Effector memory CD4-positive, alpha-beta T cell (primary cell): ENCODE data around the gene TEAD1.

ENCODE experiments used
- DNase-seq, 3 donors: peaks; one replicate each; pipeline ENCODE4 v3.0.0-alpha.2; 2020
- H3K27ac ChIP-seq: 2 replicates; pipeline ENCODE4 v1.7.0; 2013; ENCODE audit warnings: mild to moderate bottlenecking, low read length, moderate library complexity; ENCODE audit not compliant: insufficient read depth, poor library complexity, severe bottlenecking
- H3K27me3 ChIP-seq: replicated peaks from 2 replicates; pipeline ENCODE4 v1.7.0; 2013; ENCODE audit warnings: mild to moderate bottlenecking, low read length; ENCODE audit not compliant: insufficient read depth, control insufficient read depth, poor library complexity, severe bottlenecking
- H3K36me3 ChIP-seq: 2 replicates; pipeline ENCODE4 v1.7.0; 2013; ENCODE audit warnings: mild to moderate bottlenecking, low read length, moderate library complexity; ENCODE audit not compliant: control insufficient read depth, insufficient read depth
- H3K4me1 ChIP-seq: 2 replicates; pipeline ENCODE4 v1.7.0; 2013; ENCODE audit warnings: low read length, mild to moderate bottlenecking; ENCODE audit not compliant: control insufficient read depth, insufficient read depth, poor library complexity, severe bottlenecking
- H3K4me3 ChIP-seq: 2 replicates; pipeline ENCODE4 v1.7.0; 2013; ENCODE audit warnings: low read length, low read depth, mild to moderate bottlenecking; ENCODE audit not compliant: insufficient read depth, poor library complexity, severe bottlenecking
- H3K9me3 ChIP-seq: 2 replicates; pipeline ENCODE4 v1.7.0; 2013; ENCODE audit warnings: mild to moderate bottlenecking, low read length, moderate library complexity; ENCODE audit not compliant: control insufficient read depth

The TEAD1 gene

DNA sequence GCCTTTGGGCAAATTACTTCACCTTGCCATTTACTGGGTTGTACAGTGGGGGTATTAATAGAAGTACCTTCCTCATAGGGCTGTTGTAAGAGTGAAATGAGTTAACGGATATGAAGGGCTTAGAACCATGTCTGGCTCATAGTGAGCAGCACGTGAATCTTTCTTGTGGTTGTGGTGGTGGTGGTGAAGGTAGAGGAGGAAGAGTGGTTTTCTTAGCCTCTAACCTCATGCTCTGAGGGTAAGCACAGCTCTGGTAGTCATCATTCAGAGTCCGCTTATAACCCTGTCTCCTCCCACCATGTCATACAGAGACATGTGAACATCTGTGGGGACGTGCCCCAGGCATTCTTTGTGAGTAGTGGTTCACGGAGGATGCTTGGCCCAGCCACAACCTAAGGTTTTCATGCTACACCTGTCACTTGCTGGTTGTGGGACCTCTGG lies 43.6 kb downstream of the TEAD1 start:
- Histone ChIP-seq H3K27ac (no peak overlapping the region), H3K4me1 (peaks cover 5% of the 10 kb centered on the region), H3K4me3 (no peak overlapping the region), H3K27me3 (peaks cover 2% of the 10 kb centered on the region), H3K36me3 (no peaks in the 10 kb centered on the region), H3K9me3 (no peaks in the 10 kb centered on the region)
- DNase-seq: peak; percentile 14 to 36 (median 29)

DNA sequence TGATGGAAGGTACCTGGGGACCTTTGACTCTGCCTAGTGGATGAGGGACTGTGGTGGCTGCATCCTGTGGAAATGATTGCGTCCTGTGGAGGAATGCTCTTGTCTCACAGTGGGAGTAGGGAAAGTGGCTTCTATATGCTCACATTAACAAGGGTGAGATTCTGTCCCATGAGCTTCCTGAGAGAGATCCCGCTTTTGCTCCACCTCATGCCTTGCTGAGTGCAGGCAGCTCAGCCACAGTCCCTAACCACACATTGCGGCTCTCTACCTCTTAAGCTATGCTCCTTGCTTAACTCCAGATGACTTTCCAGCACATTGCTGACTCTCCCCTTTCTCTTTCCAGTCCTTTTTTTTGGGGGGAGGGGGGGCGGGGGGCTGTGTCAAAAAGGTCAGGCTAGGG lies 45.0 kb downstream of the TEAD1 start:
- Histone ChIP-seq H3K27me3 (peaks cover under 1% of the 10 kb centered on the region), H3K27ac (no peak overlapping the region), H3K4me1 (peaks cover 5% of the 10 kb centered on the region), H3K9me3 (no peaks in the 10 kb centered on the region), H3K4me3 (no peak overlapping the region), H3K36me3 (no peaks in the 10 kb centered on the region)
- DNase-seq: no peak

DNA sequence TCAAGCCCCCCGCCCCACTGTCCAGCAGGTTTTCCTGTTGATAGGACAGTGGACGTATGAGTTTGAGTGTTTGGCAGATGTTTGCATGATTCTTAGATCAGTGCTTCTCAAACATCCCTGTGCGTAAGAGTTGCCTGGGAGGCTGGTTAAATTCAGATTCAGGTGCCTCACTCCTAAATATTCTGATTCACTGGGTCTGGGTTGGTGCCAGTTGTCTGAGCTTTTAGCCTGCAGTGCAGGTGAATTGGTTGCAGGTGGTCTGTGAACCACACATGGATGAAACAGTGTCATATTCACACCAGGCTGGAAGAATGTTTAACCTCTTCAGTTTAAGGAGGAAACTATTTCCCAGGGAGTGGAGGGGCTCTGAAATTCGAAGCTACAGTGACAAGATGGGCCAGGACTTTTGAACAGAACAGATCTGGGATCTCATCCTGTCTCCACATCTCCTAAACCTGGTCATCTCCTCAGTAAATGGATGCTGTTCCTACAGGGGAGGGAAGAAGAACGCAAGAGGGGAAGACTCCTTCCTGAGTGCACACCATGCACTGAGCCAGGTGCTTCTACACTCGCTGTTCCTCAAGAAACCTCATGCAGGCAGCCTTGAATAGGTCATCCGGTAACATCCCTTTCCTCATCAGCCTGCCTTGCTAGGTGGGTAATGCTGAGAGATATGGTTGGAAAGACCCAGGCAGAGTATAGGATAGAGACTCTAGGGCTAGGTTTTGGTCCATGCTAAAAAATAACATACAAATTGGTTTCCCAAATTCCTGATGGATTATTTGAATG lies 47.8 kb downstream of the TEAD1 start:
- no peaks in the 10 kb centered on the region for H3K36me3 ChIP-seq
- peaks cover 5% of the 10 kb centered on the region for H3K4me1 ChIP-seq
- H3K9me3 ChIP-seq: no peaks in the 10 kb centered on the region
- H3K4me3 ChIP-seq: no peak overlapping the region
- DNase-seq: no peak
- H3K27ac ChIP-seq: no peak overlapping the region
- peaks cover 8% of the 10 kb centered on the region for H3K27me3 ChIP-seq

DNA sequence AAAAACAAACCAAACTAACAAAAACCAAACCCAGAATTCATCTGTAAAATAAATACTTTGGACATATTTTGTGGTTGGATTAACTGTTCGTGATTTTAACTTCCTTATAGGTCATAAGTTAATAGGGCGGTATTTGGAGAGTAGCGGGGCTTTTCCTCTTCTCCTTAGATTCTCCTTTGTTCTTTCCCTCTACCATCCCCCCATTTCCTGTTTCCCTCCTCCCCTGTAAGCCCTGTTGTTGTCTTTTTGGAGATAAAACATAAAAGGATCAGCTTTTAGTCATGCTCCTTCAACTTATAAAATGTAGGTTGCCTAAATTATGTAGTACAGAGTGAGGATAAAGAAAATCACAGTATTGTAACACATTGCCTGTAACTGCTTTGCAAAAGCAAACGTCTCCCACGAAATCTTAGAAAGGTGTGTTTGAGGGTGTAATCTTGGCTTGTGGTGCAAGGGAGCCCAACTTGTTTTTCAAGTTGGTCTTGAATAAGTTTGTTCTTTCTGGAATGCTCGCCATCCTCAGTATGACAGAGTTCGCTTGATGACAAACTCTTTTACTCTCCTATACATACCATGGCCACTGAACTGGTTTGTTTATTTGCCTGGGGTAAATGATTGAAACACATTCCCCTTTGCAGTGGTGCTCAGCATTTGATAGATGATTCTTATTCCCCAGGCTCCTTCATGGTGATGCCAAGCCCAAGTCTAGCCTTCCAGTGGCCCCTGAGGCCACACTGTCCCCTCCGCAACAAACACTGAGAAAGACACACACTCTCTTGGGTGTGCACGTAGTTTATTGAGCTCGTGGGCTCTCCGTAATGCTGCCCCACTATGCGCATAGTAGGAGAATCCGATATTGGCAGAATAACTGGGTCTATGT lies 49.4 kb downstream of the TEAD1 start:
- H3K4me1 ChIP-seq: no peaks in the 10 kb centered on the region
- H3K4me3 ChIP-seq: no peak overlapping the region
- H3K27me3 ChIP-seq: peaks cover 8% of the 10 kb centered on the region
- H3K36me3 ChIP-seq: no peaks in the 10 kb centered on the region
- H3K27ac ChIP-seq: no peak overlapping the region
- no peak for DNase-seq
- no peaks in the 10 kb centered on the region for H3K9me3 ChIP-seq

DNA sequence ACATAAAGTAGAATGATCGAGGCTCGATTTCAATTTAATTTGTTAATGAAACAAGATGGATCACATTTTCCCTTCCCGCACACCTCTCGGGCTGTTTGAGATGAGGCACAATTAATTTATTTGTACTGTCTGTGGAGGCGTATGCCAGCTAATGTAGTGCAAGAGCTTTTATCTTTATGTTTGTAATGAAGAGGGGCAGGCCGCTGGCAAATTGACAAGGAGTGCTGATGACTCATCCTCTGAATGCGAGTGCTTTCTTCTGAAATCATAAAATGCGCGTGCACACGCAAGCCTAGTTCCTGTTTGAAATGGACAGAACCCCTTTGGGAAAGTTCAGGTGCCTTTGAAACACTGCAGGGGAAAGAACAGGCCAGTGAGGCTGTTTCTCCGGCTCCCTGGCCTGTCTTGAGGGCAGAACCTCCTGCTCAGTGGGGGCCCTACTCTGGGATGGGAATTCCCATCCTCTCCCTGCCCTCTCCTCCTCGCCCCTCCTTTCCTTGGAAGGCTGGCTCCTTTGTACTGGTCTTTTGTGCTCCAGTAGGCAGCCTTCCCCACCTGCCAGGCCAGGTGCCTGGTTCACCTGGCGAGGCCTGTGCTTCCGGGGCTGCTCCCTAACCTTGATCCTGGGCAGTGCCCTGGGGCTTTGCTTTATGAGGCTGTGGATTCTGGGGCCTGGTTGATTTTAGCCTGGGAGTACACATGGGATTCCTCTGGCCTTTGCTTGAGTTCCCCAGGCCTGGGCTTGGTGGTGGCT lies 50.3 kb downstream of the TEAD1 start:
- H3K4me3 ChIP-seq: no peak overlapping the region
- peaks cover 8% of the 10 kb centered on the region for H3K27me3 ChIP-seq
- H3K9me3 ChIP-seq: no peaks in the 10 kb centered on the region
- no peak overlapping the region for H3K27ac ChIP-seq
- H3K4me1 ChIP-seq: no peaks in the 10 kb centered on the region
- no peak for DNase-seq
- H3K36me3 ChIP-seq: no peaks in the 10 kb centered on the region

DNA sequence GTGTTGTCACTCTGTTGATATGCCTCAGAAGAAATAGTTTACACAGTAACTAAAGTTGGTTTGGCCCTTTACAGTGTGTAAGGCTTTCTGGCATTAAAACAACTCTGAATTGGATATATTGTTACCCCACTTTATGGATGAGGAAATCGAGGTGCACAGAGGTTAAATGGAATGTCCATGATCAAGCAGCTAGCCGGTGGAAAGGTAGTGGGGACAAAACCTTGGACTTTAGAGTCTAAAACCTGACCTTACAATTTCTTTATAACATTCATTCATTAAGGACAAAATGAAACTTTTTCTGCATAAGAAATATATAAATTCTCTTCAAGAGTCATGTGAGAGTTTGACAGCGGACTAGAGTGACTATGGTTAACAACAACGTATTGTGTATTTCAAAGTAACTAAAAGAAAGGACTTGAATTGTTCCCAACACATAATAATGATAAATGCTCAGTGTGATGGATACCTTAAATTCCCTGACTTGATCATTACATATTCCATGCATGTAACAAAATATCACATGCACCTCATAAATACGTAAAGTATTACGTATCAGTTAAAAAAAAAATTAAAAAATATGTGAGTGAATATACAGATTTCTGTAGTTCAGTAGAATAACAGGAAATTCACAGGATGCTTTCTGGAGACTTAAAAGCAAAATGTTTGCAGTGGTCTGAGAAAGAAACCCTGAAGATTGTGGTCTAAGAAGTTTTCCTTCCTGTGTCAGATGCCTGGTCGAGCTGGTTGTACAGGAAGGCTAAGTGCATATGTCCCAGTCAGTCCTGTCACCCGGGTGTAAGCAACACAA lies 51.0 kb downstream of the TEAD1 start:
- Histone ChIP-seq H3K4me1 (no peaks in the 10 kb centered on the region), H3K27ac (no peak overlapping the region), H3K27me3 (peaks cover 8% of the 10 kb centered on the region), H3K9me3 (no peaks in the 10 kb centered on the region), H3K36me3 (no peaks in the 10 kb centered on the region), H3K4me3 (no peak overlapping the region)
- DNase-seq: no peak

DNA sequence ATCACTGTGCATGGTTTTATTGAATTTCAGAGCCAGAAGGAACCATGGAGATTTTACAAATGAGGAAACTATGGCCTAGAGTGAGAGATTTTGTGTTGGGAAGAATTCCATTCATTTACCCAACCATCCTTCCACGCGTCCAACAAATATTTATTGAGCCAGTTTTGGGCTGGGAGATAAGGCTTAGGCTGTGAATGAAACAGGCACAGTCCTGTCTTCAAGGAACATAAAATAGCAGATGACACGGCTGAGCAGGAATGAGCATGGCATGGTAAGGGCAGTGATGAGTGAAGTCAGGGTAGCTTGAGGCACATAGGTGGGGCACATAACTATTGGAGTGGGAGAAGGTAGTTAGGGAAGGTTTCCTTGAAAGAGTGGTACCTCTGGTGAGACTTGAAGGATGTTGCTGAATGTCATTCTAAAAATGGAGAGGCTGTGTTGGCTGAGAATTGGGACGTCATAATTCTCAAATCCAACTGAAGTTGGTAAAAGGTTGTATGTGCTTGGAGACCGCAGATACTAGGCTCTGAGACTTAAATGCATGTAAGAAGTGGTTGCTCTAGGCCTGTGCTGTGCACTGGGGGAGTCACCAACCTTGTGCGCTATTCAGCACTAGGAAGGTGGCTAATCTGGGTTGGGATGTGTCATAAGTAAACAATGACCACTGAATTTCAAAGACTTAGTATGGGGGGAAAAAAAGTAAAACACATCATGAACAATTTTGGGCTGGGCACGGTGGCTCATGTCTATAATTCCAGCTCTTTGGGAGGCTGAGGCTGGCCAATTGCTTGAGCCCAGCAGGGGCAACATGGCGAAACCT lies 51.9 kb downstream of the TEAD1 start:
- H3K27me3 ChIP-seq: peaks cover 8% of the 10 kb centered on the region
- H3K4me1 ChIP-seq: no peaks in the 10 kb centered on the region
- no peak for DNase-seq
- no peaks in the 10 kb centered on the region for H3K9me3 ChIP-seq
- no peak overlapping the region for H3K27ac ChIP-seq
- no peak overlapping the region for H3K4me3 ChIP-seq
- no peaks in the 10 kb centered on the region for H3K36me3 ChIP-seq

DNA sequence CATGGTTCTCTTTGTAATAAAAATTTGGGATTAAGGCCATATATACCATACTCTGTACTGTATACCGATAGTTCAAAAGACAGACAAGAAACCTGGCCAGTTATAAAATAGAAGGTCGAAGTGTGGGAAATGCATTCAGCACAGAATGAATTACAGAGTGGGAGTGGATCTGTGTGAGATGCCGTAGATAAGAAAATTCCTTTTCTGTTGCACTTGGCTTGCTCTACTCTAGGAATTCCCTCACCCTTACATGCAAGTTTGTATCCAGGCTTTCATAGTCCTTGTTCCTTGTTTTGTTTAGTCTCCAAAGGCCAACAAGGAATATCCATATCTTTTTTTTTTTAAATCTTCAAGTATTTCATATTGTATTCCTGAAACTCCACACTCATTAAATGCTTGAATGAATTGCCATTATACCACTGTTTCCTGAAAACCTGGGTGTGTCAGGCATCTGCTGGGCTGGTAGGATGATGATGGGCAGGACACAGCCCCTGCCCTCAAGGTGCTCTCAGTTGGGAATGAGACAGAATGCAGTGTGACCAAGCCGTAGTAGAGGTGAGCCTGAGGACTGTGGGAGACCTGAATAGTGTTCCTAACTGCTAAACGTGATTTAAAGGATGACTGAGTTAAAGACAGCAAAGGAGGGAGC lies 53.5 kb downstream of the TEAD1 start:
- H3K36me3 ChIP-seq: no peaks in the 10 kb centered on the region
- H3K4me3 ChIP-seq: no peak overlapping the region
- peaks cover 8% of the 10 kb centered on the region for H3K27me3 ChIP-seq
- no peak for DNase-seq
- no peaks in the 10 kb centered on the region for H3K9me3 ChIP-seq
- no peaks in the 10 kb centered on the region for H3K4me1 ChIP-seq
- H3K27ac ChIP-seq: no peak overlapping the region
